NCI-H2227 (cell line): Measurements from ENCODE around the gene DOCK6.
A peak's percentile ranks its signal among the peaks of the same experiment; 100 is the strongest.

Source experiments
- DNase-seq: peaks from one replicate; lab custom pipeline; 2025; ENCODE audit not compliant: unreplicated experiment; lab: John Stamatoyannopoulos, UW

DOCK6 gene

GRCh38 chr19:11251217-11251616 is 11.1 kb downstream of the DOCK6 start:
- no peak for DNase-seq

GRCh38 chr19:11248852-11249251 is 13.5 kb downstream of the DOCK6 start:
- no peak for DNase-seq

- no peak for DNase-seq
These were observed 14.4 kb downstream of the DOCK6 start for GRCh38 chr19:11247934-11248333.

- DNase-seq: no peak
These were observed 14.9 kb downstream of the DOCK6 start for GRCh38 chr19:11247391-11247790.

GRCh38 chr19:11246941-11247340 is 15.4 kb downstream of the DOCK6 start:
- no peak for DNase-seq

GRCh38 chr19:11244846-11245589 is 17.3 kb downstream of the DOCK6 start:
- DNase-seq: no peak

GRCh38 chr19:11243798-11244169 is 18.5 kb downstream of the DOCK6 start:
- DNase-seq: no peak

GRCh38 chr19:11242864-11243797 is 19.2 kb downstream of the DOCK6 start:
- peak; percentile 22 for DNase-seq

GRCh38 chr19:11242025-11242424 is 20.3 kb downstream of the DOCK6 start:
- no peak for DNase-seq

GRCh38 chr19:11240008-11240444 is 22.3 kb downstream of the DOCK6 start:
- no peak for DNase-seq

GRCh38 chr19:11239377-11240000 is 22.8 kb downstream of the DOCK6 start, which contains the start of gene ANGPTL8:
Gene ANGPTL8, plus strand, starts transcription at chr19:11239619. Its CDS starts 19 bp downstream, at chr19:11239638.
- DNase-seq: no peak

GRCh38 chr19:11238781-11239376 is 23.4 kb downstream of the DOCK6 start:
- DNase-seq: no peak

GRCh38 chr19:11238041-11238440 is 24.3 kb downstream of the DOCK6 start:
- DNase-seq: no peak

GRCh38 chr19:11237321-11237720 is 25.0 kb downstream of the DOCK6 start:
- DNase-seq: no peak

GRCh38 chr19:11236324-11237301 is 25.7 kb downstream of the DOCK6 start:
- no peak for DNase-seq

GRCh38 chr19:11234486-11235075 is 27.7 kb downstream of the DOCK6 start:
- DNase-seq: no peak

GRCh38 chr19:11233073-11233472 is 29.3 kb downstream of the DOCK6 start:
- no peak for DNase-seq

GRCh38 chr19:11232555-11232954 is 29.8 kb downstream of the DOCK6 start:
- no peak for DNase-seq

GRCh38 chr19:11230621-11231386 is 31.5 kb downstream of the DOCK6 start:
- no peak for DNase-seq
